22Rv1 (cell line): ENCODE results near the gene CISD2.
A peak's percentile ranks its signal among the peaks of the same experiment; 100 is the strongest.
"Not testable (repeated sequence)": the region's sequence is repeated elsewhere in the genome, so short reads cannot be mapped to it uniquely, and the experiment has no call there.

Experiments
- H3K27ac ChIP-seq: fragments of 450-650 bp; 2 replicates; pipeline ENCODE4 v1.5.1; 2017
- CTCF ChIP-seq: fragments of 450-650 bp; IDR thresholded peaks from 2 replicates; pipeline ENCODE4 v1.5.1; 2017; ENCODE audit warnings: mild to moderate bottlenecking
- ZFX ChIP-seq: fragments of 450-650 bp; IDR thresholded peaks from 2 replicates; pipeline ENCODE4 v1.6.1; 2017; ENCODE audit warnings: antibody characterized with exemption, borderline replicate concordance

Gene CISD2

GRCh38 chr4:102868781-102869568 is at the start of gene CISD2:
TSS of gene CISD2 (plus strand) at chr4:102868992. CDS start at chr4:102869085, 93 bp downstream.
- no peak for TF ChIP-seq ZFX
- no peak for TF ChIP-seq CTCF
- peak within 1 kb of the TSS; percentile 96 for H3K27ac ChIP-seq

- H3K27ac ChIP-seq = not testable (repeated sequence)
Measured at GRCh38 chr4:102819100-102819499, 49.7 kb upstream of the CISD2 start.

- no peak overlapping the region for H3K27ac ChIP-seq
- TF ChIP-seq ZFX (no peak), CTCF (no peak)
Measured at GRCh38 chr4:102819588-102820365, 49.0 kb upstream of the CISD2 start.

GRCh38 chr4:102823464-102823863 is 45.3 kb upstream of the CISD2 start:
- H3K27ac ChIP-seq = no peak overlapping the region
- TF ChIP-seq CTCF (no peak), ZFX (no peak)

GRCh38 chr4:102823897-102824296 is 44.9 kb upstream of the CISD2 start:
- no peak for TF ChIP-seq CTCF
- TF ChIP-seq ZFX = no peak
- H3K27ac ChIP-seq = no peak overlapping the region

GRCh38 chr4:102824398-102824797 is 44.4 kb upstream of the CISD2 start:
- no peak for TF ChIP-seq CTCF
- TF ChIP-seq ZFX = no peak
- no peak overlapping the region for H3K27ac ChIP-seq

GRCh38 chr4:102825261-102826091 is 43.3 kb upstream of the CISD2 start:
- peak overlapping the region; percentile 100 for H3K27ac ChIP-seq
- no peak for TF ChIP-seq ZFX
- TF ChIP-seq CTCF = no peak
